Embryonic facial prominence (tissue), 1 donor: ENCODE results near the gene KCNJ14.
"Not testable (repeated sequence)": the region's sequence is repeated elsewhere in the genome, so short reads cannot be mapped to it uniquely, and the experiment has no call there.

ENCODE experiments used
- DNase-seq: peaks from one replicate; pipeline ENCODE4 v3.0.0-alpha.2; 2016; ENCODE audit errors: extremely low spot score

The KCNJ14 gene

GRCh38 chr19:48488478-48488877 lies 33.1 kb downstream of the KCNJ14 start:
- DNase-seq: not testable (repeated sequence)

- no peak for DNase-seq
Measured at GRCh38 chr19:48489608-48490216, 34.3 kb downstream of the KCNJ14 start.

GRCh38 chr19:48490981-48491792 lies 35.8 kb downstream of the KCNJ14 start:
- DNase-seq: no peak

- no peak for DNase-seq
Measured at GRCh38 chr19:48491793-48492123, 36.4 kb downstream of the KCNJ14 start.

- peak; percentile 75 for DNase-seq
Measured at GRCh38 chr19:48492925-48493717, 37.7 kb downstream of the KCNJ14 start.

- no peak for DNase-seq
Measured at GRCh38 chr19:48493718-48494401, 38.5 kb downstream of the KCNJ14 start.

DNA sequence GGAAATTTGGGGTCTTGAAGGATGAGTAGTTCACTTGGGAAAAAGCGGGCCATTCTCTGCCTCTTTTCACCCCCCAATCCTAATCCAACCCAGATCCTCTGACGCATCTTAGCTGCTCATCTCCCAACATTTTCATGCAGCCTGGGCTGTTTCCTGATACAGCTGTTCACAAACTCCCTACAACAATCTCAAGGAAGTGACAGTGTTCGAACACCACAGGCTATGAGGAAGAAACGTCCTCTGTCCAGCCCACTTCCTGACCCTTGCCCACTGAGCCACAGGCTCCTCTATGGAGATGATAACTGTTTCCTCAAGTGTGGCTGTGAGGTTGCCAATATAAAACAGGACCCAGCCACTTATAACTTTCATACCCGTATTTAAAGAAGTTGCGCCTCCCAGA lies 40.0 kb downstream of the KCNJ14 start:
- no peak for DNase-seq

- no peak for DNase-seq
Measured at GRCh38 chr19:48496959-48497727, 41.8 kb downstream of the KCNJ14 start.

GRCh38 chr19:48497728-48498594 lies 42.6 kb downstream of the KCNJ14 start:
- no peak for DNase-seq

GRCh38 chr19:48498595-48499311 lies 43.4 kb downstream of the KCNJ14 start:
- no peak for DNase-seq

DNA sequence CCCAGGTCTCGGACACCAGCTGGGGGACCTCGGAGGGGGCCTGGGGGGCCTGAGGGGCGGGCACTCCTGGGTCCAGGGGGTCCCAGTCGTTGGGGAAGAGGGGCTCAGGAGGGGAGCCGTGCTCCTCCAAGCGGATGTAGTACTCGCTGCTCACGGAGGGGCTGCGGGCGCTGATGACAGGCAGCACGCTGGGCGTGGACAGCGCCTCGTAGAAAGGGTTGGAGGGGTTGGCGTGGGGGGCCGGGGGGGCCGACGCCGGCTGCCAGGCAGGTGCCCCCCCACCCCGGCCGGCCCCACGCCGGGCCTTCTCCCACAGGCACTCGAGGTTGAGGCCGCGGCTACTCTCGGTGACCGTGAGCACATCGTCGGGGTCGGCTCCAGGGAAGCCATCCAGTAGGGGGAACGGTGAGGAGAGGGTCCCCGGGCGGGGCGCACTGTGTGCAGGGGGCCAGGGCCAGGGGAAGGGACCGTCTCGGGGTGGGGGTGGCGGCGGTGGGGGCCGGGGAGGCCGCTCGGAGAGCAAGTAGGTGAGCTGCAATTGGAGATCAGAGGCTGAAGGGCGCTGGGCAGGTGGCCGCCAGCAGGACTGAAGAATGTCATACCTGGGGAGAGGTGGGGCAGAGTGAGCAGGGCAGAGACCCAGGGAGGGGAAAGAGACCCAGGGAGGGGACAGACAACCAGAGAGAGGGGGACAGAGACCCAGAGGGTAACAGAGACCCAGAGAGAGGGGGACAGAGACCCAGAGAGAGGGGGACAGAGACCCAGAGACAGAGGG lies 44.1 kb downstream of the KCNJ14 start:
- no peak for DNase-seq

- no peak for DNase-seq
Measured at GRCh38 chr19:48500830-48501493, 45.6 kb downstream of the KCNJ14 start.

GRCh38 chr19:48501494-48502349 lies 46.3 kb downstream of the KCNJ14 start:
- DNase-seq: peak; percentile 68

- DNase-seq: no peak
Measured at GRCh38 chr19:48502350-48503018, 47.1 kb downstream of the KCNJ14 start.

DNA sequence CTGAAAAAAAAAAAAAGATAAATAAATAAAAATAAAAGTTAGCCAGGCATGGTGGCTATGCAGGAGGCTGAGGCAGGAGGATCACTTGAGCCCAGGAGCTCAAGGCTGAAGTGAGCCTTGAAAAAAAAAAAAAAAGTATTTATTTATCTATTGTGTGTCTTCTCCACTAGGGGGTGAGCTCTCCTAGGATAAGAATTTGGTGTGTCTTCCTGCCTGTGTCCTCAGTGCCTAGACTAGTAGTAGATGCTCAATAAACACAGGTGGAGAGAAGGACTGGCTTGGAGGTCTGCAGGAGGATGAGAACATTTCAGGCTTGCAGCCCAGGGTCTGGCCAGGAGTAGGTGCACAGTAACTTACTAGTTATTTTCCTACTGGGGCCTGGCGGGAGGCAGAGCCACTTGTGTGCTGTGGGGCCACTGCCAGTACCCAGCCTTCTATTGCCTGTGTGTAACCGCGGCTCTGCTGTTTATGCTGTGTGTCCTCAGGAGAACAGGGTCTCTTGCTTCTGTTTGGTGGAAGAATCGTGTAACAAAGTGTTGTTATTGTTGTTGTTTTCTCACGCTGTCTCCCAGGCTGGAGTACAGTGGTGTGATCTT lies 50.9 kb downstream of the KCNJ14 start:
- no peak for DNase-seq

DNA sequence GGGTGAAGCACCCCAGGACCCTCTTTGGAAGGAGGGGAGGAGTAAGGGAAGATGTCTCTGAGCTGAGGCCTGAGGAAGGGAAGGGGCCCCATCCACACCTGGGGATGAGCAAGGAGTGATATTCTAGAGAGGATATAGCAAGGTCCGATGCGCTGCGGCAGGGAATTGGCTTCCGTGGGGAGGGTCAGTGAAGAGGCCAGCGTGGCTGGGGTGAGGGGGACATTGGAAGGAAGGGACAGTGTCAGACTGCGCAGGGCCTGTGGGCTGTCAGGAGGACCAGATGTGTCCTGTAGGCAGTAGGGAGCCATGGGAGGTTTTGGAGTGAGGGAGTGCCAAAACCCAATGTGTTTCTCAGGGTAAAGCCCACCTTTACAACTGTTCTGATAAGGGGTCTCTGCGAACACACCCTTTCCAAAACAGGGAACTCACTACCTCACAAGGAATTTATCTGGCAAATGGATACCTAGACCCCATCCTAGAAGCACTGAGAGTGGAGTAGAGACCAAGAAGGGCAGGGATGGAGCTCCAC lies 52.6 kb downstream of the KCNJ14 start:
- no peak for DNase-seq
